ENCODE data around the gene ZWINT. TPM values are rescaled to one million over a fixed set of nuclear protein-coding genes. Genes with fewer than 3 reads are reported as not detected.

ZWINT gene
- total and polyA plus RNA-seq, 2 of the 8 experiments (the other 6 are each of a cell fraction or from before 2014, with no cell fraction given): 52.1 to 71.2 TPM

- no peak for TF ChIP-seq CBX8 (IDR thresholded peaks at IDR 0.05; ENCODE audit: borderline replicate concordance, low read depth, low read length)
- TF ChIP-seq FOSL1 (IDR thresholded peaks at IDR 0.05; ENCODE audit: insufficient read depth, low read depth, low read length): no peak
Observed at GRCh38 chr10:56360967-56361612, at the start of gene ZWINT (continued).
